ENCODE data around the gene PROCA1. TPM values are rescaled to one million over a fixed set of nuclear protein-coding genes. Genes with fewer than 3 reads are reported as not detected.
A peak's percentile ranks its signal among the peaks of the same experiment; 100 is the strongest.
"Not testable (repeated sequence)": the region's sequence is repeated elsewhere in the genome, so short reads cannot be mapped to it uniquely, and the experiment has no call there.

Gene PROCA1
- total RNA-seq, 1 donor from 2014 or later, result 0.26 TPM

- peaks cover 1% of the 10 kb centered on the region for H3K36me3 ChIP-seq (ENCODE audit: control insufficient read depth, insufficient read depth, low read length)
- DNase-seq (ENCODE audit: low read depth) (peak; percentile 67), FAIRE-seq (no peak)
Measured at GRCh38 chr17:28661635-28662526, 49.8 kb downstream of the PROCA1 start, which contains the start of the genes SDF2 and SUPT6H. TSS of gene SDF2 (minus strand) at chr17:28661906. CDS start at chr17:28661876, 30 bp downstream. TSS of gene SUPT6H (plus strand) at chr17:28662205. CDS start at chr17:28673402, 11,197 bp downstream.

GRCh38 chr17:28659497-28659881, 52.2 kb downstream of the PROCA1 start:
- DNase-seq (ENCODE audit: low read depth); H3K36me3 ChIP-seq (ENCODE audit: control insufficient read depth, insufficient read depth, low read length); H3K27me3 ChIP-seq (ENCODE audit: control insufficient read depth, insufficient read depth, low read length); FAIRE-seq; H3K4me3 ChIP-seq (ENCODE audit: low read depth, low read length): not testable (repeated sequence)

More at GRCh38 chr17:28661635-28662526, 49.8 kb downstream of the PROCA1 start, which contains the start of the genes SDF2 and SUPT6H:
- Histone ChIP-seq H3K27me3 (ENCODE audit: control insufficient read depth, insufficient read depth, low read length) (no peaks in the 10 kb centered on the region), H3K4me3 (ENCODE audit: low read depth, low read length) (peak within 1 kb of the TSS; percentile 84)
- no peak for TF ChIP-seq CTCF (IDR thresholded peaks at IDR 0.05; ENCODE audit: insufficient read depth, low read length, severe bottlenecking)

GRCh38 chr17:28658766-28659496, 52.8 kb downstream of the PROCA1 start:
- not testable (repeated sequence) for DNase-seq (ENCODE audit: low read depth); H3K36me3 ChIP-seq (ENCODE audit: control insufficient read depth, insufficient read depth, low read length); FAIRE-seq; H3K27me3 ChIP-seq (ENCODE audit: control insufficient read depth, insufficient read depth, low read length); H3K4me3 ChIP-seq (ENCODE audit: low read depth, low read length)

GRCh38 chr17:28658342-28658741, 53.3 kb downstream of the PROCA1 start:
- not testable (repeated sequence) for H3K27me3 ChIP-seq (ENCODE audit: control insufficient read depth, insufficient read depth, low read length); H3K4me3 ChIP-seq (ENCODE audit: low read depth, low read length); DNase-seq (ENCODE audit: low read depth); H3K36me3 ChIP-seq (ENCODE audit: control insufficient read depth, insufficient read depth, low read length); FAIRE-seq

- no peaks in the 10 kb centered on the region for H3K27me3 ChIP-seq (ENCODE audit: control insufficient read depth, insufficient read depth, low read length)
- no peak for TF ChIP-seq CTCF (IDR thresholded peaks at IDR 0.05; ENCODE audit: insufficient read depth, low read length, severe bottlenecking)
- DNase-seq (ENCODE audit: low read depth) (peak; percentile 56), FAIRE-seq (no peak)
- no peak overlapping the region for H3K4me3 ChIP-seq (ENCODE audit: low read depth, low read length)
- H3K36me3 ChIP-seq (ENCODE audit: control insufficient read depth, insufficient read depth, low read length), result peaks cover 5% of the 10 kb centered on the region
Measured at GRCh38 chr17:28657756-28658155, 53.9 kb downstream of the PROCA1 start.

- FAIRE-seq (no peak), DNase-seq (ENCODE audit: low read depth) (no peak)
- no peaks in the 10 kb centered on the region for H3K27me3 ChIP-seq (ENCODE audit: control insufficient read depth, insufficient read depth, low read length)
- H3K36me3 ChIP-seq (ENCODE audit: control insufficient read depth, insufficient read depth, low read length), result peaks cover 9% of the 10 kb centered on the region
- no peak for TF ChIP-seq CTCF (IDR thresholded peaks at IDR 0.05; ENCODE audit: insufficient read depth, low read length, severe bottlenecking)
- no peak overlapping the region for H3K4me3 ChIP-seq (ENCODE audit: low read depth, low read length)
Measured at GRCh38 chr17:28655160-28655559, 56.5 kb downstream of the PROCA1 start.

Other genes starting within 250 kb of the PROCA1 start
- gene SLC13A2, start 238.2 kb downstream of the PROCA1 start, total RNA-seq, result not detected in 2 replicates
- 0.38 TPM in 1 of 2 replicates, not detected in the other for gene FOXN1, start 205.5 kb downstream of the PROCA1 start, total RNA-seq
- gene UNC119, start 159.3 kb downstream of the PROCA1 start, total RNA-seq, result 21.9 and 22.8 TPM in 2 replicates
- gene PIGS, start 140.4 kb downstream of the PROCA1 start, total RNA-seq, result 25.5 and 36.0 TPM in 2 replicates
- 39.3 and 53.4 TPM in 2 replicates for gene ALDOC, start 135.0 kb downstream of the PROCA1 start, total RNA-seq
- gene SPAG5, start 112.9 kb downstream of the PROCA1 start, total RNA-seq, result 1.3 and 2.0 TPM in 2 replicates
- 6.6 and 11.8 TPM in 2 replicates for gene RSKR, start 97.7 kb downstream of the PROCA1 start, total RNA-seq
- gene BLTP2, start 66.7 kb downstream of the PROCA1 start, total RNA-seq, result 164 and 168 TPM in 2 replicates
- 50.8 and 70.4 TPM in 2 replicates for gene SDF2, start 50.0 kb downstream of the PROCA1 start, total RNA-seq
- 23.2 and 32.9 TPM in 2 replicates for gene SUPT6H, start 49.7 kb downstream of the PROCA1 start, total RNA-seq
- 42.5 and 68.7 TPM in 2 replicates for gene RAB34, start 6.0 kb upstream of the PROCA1 start, total RNA-seq
- 928 and 1,097 TPM in 2 replicates for gene RPL23A, start 8.1 kb upstream of the PROCA1 start, total RNA-seq
- gene TLCD1, start 14.3 kb upstream of the PROCA1 start, total RNA-seq, result 6.5 and 7.4 TPM in 2 replicates
- 3.1 and 3.2 TPM in 2 replicates for gene NEK8, start 16.9 kb upstream of the PROCA1 start, total RNA-seq
- gene TRAF4, start 32.1 kb upstream of the PROCA1 start, total RNA-seq, result 32.0 and 36.6 TPM in 2 replicates
- gene FAM222B, start 130.9 kb upstream of the PROCA1 start, total RNA-seq, result 3.2 and 3.6 TPM in 2 replicates
- gene ERAL1, start 143.1 kb upstream of the PROCA1 start, total RNA-seq, result 17.3 and 17.6 TPM in 2 replicates
- 24.5 TPM in 2 replicates for gene FLOT2, start 185.8 kb upstream of the PROCA1 start, total RNA-seq
- 2.9 and 11.3 TPM in 2 replicates for gene DHRS13, start 191.2 kb upstream of the PROCA1 start, total RNA-seq
- gene PHF12, start 239.6 kb upstream of the PROCA1 start, total RNA-seq, result 5.4 and 7.1 TPM in 2 replicates

All from bronchial epithelial cell (primary cell).